ENCODE measurements around the gene CLASP2.
A peak's percentile ranks its signal among the peaks of the same experiment; 100 is the strongest.
"Not testable (repeated sequence)": the region's sequence is repeated elsewhere in the genome, so short reads cannot be mapped to it uniquely, and the experiment has no call there.

CLASP2 gene

DNA sequence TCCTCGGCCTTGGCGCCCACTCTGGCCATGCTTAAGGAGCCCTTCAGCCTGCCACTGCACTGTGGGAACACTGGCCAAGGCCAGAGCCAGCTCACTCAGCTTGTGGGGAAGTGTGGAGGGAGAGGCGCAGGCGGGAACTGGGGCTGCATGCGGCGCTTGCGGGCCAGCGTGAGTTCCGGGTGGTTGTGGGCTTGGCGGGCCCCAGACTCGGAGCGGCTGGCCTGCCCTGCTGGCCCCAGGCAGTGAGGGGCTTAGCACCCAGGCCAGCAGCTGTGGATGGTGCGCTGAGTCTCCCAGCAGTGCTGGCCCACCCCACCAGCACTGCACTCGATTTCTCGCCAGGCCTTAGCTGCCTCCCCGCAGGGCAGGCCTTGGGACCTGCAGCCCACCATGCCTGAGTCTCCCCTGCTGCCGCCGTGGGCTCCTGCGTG lies 264.7 kb downstream of the CLASP2 start:
- Mint-ChIP-seq H3K9me3 (ENCODE audit: low read depth) (no peaks in the 10 kb centered on the region), H3K36me3 (peaks cover 12% of the 10 kb centered on the region), H3K27ac (no peak overlapping the region), H3K27me3 (no peaks in the 10 kb centered on the region), H3K4me3 (no peak overlapping the region), H3K4me1 (ENCODE audit: low read depth) (peaks cover 2% of the 10 kb centered on the region)

DNA sequence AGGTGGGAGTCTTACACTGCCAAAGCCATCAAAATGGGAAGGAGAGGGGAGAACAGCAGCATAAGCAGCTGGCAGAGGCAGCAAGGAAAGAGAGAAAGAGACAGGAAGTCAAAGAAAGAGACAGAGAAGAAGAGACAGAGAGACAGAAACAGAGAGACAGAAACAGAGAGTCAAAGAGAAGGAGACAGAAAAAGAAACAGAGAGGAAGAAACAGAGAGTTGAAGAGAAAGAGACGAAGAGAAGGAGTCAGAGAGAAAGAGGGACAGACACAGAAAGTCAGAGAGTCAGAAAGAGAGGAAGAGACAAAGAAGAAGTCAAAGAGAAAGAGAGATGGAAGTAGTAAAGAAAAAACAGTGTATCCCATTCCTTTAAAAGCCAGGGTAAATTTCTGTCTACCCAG lies 266.1 kb downstream of the CLASP2 start:
- H3K36me3 Mint-ChIP-seq; H3K27ac Mint-ChIP-seq; H3K27me3 Mint-ChIP-seq; H3K9me3 Mint-ChIP-seq (ENCODE audit: low read depth); H3K4me3 Mint-ChIP-seq: not testable (repeated sequence)
- H3K4me1 Mint-ChIP-seq (ENCODE audit: low read depth) = peaks cover 11% of the 10 kb centered on the region

DNA sequence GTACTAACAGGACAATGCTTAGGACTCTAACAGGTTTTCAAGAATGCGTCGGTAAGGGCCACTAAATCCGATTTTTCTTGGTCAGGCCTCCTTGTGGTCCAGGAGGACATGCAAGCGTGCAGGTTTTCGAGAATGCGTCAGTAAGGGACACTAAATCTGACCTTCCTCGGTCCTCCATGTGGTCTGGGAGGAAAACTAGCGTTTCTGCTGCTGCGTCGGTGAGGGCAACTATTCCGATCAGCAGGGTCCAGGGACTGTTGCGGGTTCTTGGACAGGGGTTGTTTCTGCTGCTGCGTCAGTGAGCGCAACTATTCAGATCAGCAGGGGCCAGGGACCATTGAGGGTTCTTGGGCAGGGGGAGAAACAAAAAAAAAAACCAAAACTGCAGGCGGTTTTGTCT lies 270.1 kb downstream of the CLASP2 start:
- Mint-ChIP-seq H3K27ac (no peak overlapping the region), H3K9me3 (ENCODE audit: low read depth) (no peaks in the 10 kb centered on the region), H3K4me3 (no peak overlapping the region), H3K27me3 (no peaks in the 10 kb centered on the region), H3K4me1 (ENCODE audit: low read depth) (peaks cover 18% of the 10 kb centered on the region), H3K36me3 (peaks cover 2% of the 10 kb centered on the region)

DNA sequence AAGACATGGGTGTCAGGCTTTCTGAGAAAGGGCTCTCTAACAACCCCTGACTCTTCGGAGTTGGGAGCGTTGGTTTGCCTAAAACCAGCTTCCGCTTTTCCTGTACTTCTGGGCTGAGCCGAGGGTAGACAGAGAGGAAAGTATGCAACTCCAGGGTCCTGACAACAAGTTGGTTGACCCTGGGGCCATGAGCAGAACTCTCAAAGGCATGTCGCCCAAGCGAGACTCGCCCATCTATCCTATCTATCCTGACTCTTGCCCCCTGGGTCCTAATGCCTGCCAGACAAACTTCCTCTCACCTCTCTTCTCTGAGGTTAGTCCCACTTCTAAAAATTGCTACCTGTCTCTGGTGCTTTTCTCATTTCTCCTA lies 270.8 kb downstream of the CLASP2 start:
- H3K27ac Mint-ChIP-seq; H3K36me3 Mint-ChIP-seq; H3K9me3 Mint-ChIP-seq (ENCODE audit: low read depth); H3K27me3 Mint-ChIP-seq: not testable (repeated sequence)
- Mint-ChIP-seq H3K4me1 (ENCODE audit: low read depth) (peaks cover 19% of the 10 kb centered on the region), H3K4me3 (peak overlapping the region; percentile 87)

All from activated naive CD8-positive, alpha-beta T cell (primary cell).